DMS79 (cell line): ENCODE results near the gene RAB11FIP3.
A peak's percentile ranks its signal among the peaks of the same experiment; 100 is the strongest.

Experiments
- DNase-seq: peaks from one replicate; lab custom pipeline; 2025; lab: John Stamatoyannopoulos, UW

The RAB11FIP3 gene

DNA sequence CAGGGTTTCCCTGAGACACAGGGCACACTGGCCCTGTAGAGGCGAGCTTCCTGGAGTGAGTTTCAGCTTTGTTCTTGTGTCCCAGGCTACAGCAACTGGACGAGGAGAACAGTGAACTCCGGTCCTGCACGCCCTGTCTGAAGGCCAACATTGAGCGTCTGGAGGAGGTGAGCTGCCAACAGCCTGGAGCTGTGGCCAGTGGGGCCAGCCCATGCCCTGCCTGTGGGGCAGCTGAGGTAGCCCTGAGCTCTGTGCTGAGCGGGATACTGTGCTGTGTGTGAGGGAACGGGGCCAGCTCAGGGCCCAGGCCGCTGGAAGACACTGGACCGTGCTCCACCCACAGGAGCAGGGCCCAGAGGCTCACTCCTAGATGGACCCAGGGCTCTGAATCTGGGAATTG, 93.4 kb downstream of the RAB11FIP3 start:
- no peak for DNase-seq

DNA sequence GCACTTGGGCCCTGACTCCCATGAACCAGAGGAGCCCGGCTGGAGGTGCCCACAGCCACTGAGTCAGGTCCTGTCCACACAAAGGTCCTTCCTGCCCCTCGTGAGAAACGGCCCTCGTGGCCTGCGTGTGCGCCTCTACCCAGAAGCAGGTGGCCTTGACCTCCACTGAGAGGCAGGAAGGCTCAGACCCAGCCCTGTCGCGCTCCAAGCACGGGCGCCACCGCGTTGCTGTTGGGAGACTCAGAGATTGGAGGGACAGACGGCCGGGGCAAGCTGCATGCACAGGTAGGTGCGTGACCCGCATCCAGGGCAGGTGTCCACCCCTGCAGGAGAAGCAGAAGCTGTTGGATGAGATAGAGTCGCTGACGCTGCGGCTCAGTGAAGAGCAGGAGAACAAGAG, 94.0 kb downstream of the RAB11FIP3 start:
- DNase-seq = no peak

DNA sequence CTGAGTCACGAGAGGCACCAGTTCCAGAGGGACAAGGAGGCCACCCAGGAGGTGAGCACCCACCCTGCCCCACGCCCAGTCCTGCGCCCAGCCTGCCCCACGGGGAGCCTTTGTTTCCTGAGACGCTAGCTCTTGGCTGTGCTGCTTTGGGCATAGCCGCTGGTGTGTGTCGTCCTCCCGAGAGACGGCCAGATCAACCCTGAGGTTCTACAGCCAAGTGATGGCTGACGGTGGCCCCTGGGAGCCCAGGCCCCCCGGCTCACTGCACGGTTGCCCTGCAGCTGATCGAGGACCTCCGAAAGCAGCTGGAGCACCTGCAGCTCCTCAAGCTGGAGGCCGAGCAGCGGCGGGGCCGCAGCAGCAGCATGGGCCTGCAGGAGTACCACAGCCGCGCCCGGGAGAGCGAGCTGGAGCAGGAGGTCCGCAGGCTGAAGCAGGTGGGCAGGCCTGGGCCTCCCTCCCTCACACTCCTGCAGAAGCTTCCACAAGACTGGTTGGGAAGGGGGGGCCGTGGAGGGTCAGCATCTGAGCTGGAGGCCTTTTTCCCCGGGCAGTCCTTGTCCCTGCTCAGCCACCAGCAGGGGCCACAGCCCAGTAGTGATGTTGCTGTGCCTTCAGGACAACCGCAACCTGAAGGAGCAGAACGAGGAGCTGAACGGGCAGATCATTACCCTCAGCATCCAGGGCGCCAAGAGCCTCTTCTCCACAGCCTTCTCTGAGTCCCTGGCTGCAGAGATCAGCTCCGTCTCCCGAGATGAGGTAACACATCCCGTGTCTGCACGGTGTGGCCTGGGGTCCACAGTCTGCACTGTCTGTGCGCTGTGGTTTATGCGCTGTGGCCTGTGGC, 94.6 kb downstream of the RAB11FIP3 start:
- DNase-seq = no peak

DNA sequence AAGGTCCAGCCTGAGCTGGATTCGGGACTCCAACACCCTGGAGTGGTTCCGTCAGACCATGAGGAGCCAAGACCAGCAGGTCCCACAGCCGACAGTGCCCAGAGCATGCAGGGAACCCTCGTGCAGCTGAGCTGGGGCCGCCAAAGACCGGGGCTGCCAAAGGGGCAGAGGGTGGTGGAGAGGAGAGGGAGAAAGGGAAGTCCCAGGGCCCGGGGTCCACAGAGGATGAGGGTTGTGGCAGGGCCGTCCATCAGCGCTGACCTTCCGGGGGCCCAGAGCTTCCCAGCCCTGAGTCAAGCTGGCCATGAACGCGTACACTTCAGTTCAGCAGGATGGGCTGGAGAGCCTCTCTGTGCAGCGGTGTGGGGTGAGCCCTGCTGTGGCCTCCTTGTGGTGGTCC, 95.4 kb downstream of the RAB11FIP3 start:
- DNase-seq = no peak

DNA sequence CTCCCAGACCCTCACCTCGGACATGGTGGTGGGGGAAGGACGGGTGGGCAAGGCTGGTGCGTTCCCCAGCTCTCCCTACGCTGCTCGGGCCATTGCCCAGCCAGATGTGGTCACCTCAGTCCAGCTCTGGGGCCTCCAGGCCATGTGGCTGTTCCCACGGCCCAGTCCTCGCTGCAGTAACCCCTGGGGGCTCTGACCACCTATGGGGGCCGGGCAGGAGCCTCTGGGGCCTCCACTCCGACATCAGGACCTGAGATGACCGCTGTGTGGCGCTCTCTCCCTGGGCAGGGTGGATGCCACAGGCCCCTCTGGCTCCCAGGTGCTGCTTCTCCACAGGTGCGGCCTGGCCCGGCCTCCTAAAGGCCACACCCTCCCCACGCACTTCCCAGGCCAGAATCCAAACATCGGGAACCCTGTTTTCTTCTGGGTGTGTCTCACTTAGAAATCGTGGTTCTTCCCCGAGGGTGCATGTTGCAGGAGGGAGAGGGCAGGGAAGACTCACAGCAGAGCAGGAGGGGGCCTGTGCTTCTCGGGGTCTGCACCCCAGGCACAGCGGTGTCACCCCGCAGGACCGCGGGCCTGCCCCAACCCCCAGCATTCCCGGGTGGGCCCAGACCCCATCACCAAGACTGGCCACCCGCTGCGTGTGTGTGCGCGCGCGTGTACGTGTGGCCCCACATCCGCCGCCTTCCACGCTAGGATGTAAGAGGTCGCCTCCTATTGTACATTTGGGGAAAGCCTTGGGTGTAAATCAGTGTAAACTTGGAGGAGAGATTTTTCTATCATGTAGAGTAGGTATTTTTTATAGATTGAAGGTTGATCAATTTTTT, 96.1 kb downstream of the RAB11FIP3 start:
- no peak for DNase-seq

DNA sequence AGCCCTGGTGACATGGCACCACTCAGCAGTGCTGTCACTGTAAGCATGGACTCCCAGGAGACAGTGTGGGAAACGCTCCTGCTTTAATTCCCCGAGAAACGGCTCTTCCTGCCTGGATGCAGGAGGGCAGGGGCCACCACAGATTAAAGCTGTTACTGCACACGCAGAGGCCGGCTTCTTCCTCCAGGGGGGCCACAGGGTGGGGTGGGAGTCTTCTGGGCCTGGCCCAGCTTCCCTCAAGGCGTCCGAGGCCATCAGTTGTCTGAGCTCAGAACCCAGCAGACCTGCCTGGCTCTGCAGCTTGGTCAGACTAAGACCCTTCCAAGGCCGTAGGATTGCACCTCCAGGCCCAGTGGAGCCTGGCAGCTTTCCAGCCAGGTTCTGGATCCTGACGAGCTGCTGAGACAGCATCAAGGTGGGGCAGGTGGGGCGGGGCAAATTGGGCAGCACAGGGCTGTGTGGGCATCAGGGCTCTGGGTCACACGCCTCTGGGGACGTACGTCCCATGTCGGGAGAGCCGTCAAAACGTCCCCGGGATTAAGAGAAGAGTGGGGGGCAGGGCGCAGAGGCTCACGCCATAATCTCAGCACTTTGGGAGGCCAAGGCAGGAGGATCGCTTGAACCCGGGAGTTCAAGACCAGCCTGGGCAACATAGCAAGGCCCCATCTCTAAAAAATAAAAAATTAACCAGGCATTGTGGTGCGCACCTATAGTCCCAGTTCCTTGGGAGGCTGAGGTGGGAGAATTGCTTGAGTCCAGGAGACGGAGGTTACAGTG, 97.1 kb downstream of the RAB11FIP3 start:
- DNase-seq = no peak

DNA sequence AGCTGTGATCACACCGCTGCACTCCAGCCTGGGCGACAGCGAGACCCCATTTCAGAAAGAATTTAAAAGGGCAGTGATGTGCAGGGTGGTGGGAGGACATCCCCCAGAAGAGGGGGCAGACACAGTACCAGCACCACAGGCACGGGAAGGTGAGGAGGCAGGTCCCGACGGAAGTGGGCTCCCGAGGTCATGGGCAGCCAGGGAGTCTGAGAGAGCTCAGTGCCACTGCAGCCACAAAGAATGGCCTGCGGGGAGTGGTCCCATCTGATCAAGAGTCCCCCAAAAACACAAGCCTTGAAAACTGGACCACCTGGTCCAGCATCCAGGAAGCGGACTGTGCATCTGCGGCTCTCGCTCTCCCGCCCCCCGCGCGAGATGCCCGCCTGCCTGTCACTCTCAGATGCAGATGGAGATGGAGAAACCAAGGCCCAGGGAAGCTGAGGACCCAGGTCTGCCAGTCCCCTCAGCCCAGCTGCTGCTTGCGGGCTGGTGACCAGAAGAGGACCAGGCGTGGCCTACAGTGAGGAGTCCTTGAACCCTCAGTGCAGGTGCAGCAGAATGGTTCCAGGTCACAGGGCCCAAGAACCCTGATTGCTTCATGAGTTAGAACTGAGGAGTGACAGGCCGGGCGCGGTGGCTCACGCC, 97.8 kb downstream of the RAB11FIP3 start:
- no peak for DNase-seq

DNA sequence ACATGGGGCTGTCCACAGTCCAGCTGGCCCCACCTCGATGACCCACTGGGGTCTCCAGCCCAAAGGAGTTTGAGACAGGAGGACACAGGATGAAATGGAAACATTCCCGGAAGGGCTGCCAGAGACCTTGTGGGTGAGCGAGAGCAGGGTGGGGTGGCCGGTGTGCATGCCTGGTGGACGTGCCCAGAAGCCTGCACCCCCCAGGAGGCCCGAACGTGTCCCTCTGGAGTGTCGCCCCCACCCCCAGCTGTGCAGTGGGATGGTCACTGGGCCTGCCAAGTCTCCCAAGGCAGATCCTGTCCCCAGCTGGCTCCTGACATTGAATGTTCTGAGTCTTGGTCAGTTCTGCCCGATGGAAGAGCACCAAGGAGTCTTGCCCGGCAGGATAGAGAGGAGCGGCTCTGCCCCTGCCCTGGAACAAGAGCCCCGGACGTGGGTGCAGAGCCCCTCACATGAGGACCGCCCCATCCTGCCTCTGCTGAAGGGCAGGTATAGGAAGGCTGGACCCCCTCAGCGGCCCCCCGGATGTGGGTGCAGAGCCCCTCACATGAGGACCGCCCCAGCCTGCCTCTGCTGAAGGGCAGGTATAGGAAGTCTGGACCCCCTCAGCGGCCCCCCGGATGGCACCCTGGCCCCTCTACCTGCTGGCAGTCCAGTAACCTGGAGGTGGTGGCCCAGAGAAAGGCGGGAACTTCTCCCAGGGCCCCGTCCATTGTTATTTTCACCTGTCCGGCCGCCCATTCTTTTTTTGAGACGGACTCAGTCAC, 99.0 kb downstream of the RAB11FIP3 start:
- no peak for DNase-seq

DNA sequence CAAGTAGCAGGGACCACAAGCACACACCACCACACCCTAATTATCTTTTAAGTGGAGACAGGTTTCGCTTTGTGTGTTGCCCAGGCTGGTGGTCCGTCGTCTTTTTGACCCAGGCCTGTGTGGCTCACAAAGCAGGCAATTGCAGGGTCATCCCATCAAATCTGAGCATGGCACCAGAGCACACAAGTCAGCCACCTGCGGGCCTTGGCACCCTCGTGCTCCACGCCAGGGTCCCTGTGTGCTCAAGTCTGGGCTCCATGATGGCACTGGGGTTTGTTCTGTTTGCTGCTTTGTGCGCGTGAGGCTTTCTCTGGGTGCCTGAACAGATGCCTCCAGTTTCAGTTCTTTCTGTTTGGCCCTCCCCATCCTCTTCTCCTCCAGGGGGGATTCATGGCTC, 99.7 kb downstream of the RAB11FIP3 start:
- DNase-seq = no peak

DNA sequence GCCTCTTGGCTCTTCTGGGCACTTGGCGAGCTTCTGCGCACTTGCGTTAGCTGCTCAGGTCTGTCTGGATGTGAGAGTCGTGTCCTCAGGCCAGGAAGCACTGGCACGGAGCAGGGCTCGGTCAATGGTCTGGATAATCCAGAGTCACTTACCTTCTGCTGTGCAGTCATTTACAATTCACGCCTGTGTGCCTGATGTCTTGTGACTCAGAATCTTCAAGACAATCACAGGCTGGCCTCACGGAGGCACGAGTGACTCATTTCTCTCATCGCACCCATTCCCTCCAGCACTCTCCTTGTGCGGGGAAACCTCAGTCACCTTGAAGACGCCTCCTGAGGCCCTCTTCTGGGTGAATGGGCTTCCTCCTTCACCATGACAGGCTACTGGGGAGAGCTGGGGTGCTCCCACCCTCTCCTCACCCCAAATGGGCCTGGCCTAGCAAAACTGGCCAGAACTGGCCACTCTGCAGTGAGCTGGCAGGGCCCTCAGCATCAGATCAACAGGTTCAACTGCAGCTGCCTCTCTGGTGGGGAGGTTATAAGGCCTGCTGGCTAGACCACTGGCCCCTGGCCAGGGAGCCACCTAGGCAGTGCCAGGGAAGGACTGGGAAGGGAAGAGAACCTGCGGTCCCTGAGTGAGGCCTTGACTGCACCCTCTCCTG, 100.2 kb downstream of the RAB11FIP3 start:
- DNase-seq = peak; percentile 6

DNA sequence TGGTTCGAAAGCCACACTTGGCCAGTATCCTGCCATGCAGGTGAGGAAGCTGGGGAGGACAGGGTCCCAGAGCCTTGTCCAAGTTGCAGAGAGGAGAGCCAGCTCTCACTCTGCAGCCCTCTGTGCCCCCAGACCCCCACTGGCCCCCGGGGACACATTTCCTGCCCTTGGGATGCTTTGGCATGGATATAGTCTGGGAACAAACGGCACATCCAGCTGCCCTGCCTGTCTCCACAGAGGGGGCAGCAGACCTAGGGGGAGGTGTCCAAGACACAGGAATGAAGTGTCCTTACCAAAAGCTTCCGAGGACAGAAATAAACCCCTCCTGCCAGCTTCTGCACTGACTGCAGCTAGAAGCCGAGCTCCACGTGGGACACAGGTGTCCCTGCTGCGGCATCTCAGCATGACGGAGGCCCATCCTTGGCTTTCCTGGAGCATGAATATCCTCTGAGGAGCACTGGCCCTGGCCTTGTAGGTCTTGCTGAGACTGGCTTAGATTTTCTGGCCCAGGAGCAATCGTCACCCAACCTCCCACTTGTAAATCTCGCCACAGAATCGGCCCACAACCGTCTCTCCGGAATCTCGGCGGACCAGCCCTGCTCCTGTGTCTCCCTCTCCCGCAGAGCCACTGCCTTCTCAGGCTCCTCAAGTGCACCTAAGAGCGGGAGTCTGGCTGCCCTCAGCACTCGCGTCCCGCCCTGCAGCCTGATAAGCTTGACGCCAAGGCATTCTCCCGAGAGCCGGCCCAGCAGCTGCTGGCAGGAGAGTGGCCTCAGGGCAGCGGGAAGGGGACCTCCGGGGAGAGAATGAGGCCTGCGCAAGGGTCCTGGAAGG, 100.9 kb downstream of the RAB11FIP3 start:
- peak; percentile 53 for DNase-seq

DNA sequence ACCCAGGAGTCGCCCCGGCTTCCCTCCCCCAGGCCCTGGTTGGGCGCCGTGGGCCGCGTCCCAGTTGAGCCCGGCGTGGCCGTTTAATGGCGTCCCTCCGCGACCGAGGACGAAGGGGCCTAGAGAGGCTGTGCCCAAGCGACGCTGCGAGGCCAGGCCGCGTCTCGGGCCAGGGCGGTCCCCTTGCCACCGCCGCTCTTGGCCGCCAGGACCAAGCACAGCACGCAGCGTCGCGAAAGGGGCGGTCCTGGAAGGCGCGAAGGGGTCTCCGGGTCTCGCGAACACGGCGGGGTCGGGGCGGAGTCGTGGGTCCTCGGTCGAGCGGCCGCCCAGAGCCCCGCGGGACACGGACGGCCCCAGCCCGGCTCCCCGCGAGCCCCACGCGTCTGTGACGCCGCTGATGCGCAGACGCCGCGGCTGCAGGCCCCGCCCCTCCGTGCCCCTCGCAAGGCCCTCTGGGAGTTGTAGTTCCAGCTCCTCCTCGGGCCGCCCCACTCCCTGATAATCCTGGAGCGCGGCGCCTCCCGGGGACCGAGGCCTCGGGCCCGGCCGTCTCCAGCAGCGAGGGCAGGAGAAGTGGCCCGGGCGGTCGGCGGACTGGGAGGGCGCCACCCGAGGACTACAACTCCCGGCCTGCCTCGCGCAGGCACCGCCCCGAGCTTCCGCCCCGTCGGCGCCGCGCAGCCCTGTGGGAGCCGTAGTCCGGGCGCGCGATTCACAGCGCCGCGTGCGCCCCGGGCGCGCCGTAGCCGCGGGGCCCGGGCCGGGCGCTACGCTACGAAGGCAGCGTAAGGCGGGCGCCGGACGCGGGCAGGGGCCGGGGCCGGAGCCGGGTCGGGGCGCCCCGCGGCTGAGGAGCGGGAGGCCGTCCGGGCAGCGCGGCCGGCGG, 101.8 kb downstream of the RAB11FIP3 start, which contains the start of gene CAPN15:
Gene CAPN15 (plus strand): TSS at position 698 of the 889 bp plus-strand sequence. CDS start 19,127 bp downstream, outside the sequence.
- DNase-seq = peak; percentile 82

DNA sequence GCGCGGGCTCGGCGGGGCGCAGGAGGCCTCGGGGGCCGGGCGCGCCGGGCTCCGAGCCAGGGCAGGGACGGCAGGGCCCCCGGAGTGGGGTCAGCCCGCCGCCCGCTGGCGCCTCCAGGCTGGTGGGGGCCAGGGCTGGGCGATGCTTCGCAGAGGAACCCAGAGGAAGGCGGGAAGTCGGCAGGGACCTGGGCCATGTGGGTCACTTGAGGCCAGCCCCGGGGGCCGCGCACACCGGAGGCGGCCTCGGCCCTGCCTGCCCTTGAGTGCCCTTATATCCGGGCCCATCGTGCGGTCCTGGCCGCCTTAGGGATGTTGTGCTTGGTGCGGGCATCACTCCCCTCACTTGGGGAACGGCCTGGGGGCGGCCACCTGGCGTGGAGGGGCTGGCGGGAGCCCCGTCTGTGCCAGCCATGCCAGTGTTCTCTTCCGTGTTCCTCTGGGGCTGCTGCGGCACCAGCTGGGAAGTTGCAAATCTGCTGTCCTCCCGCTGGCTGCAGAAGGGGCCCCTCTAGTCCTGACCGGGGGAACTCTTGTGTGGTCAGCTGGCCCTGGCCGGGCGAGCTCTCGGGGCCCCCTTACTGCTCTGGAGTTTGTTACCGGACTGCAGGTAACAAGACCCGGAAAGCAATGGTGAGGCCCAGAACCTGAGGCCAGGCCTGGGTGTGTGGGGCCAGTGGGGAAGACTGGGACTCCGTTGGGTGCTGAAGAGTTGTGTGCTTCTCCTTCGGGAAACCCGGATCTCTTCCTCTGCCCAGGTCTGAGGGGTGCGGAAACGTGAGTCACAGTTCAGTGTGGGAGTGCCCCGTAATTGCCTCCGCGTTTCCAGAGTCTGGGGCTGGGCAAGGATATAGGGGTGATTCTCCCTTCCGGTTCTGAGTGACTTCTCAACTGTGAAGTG, 102.9 kb downstream of the RAB11FIP3 start:
- no peak for DNase-seq

DNA sequence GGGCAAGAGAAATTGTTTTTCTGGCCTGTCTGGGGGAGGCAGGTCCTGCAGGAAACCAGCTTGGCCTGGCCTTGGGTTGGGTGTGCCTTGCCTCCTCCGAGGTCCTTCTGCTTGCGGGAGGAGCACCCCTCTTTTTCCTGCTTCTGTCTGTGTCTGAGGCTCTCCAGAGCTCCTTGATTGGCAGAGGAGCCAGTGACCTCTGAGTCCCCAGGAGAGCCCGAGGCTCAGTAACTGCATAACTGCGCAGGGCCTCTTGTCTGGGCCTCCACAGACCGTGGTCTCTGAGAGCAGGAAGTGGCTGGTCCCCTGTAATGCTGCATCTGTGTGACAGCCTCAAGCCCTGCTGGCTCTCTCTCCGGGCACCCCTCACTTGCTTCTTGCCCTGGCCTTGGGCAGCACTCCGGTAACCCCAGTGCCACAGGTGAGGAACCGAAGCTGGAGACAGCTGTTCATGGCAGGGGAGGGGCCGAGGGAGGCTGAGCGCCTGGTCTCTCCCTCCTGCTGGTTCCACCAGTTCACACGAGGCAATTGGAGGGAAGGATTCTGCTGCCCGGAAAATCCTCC, 103.6 kb downstream of the RAB11FIP3 start:
- no peak for DNase-seq

DNA sequence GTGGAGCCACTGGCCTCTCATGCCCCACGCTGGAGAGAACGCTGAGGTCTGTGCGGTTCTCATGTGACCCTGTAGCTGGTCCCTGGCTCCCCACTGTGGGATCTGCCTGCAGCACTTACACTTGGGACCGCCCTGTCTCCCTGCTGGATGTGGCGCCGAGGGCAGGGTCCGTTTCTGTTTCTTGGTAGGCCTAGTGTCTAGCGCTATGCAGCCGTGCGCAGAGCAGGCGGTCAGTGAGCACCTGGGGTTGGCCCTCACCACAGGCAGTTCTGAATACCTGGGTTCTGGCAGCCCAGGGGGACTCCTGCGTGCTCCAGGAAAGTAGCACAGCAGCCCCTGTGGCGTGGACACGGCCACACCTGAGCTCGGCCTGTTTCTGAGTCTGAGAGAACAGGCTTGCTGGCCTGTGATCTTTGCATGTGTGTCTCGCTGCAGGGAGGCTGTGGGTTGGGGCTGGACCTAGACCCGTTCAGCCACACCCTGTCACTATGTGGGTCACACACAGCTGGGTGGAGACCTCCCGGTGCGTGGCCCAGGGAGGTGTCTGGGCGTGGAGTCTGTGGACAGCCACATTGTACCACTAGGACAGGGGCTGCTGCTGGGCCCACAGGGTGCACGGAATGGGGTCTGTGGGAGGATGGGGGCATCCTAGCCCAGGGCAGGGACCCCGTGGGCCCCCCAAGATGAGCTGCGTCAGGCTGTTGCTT, 104.8 kb downstream of the RAB11FIP3 start:
- no peak for DNase-seq

DNA sequence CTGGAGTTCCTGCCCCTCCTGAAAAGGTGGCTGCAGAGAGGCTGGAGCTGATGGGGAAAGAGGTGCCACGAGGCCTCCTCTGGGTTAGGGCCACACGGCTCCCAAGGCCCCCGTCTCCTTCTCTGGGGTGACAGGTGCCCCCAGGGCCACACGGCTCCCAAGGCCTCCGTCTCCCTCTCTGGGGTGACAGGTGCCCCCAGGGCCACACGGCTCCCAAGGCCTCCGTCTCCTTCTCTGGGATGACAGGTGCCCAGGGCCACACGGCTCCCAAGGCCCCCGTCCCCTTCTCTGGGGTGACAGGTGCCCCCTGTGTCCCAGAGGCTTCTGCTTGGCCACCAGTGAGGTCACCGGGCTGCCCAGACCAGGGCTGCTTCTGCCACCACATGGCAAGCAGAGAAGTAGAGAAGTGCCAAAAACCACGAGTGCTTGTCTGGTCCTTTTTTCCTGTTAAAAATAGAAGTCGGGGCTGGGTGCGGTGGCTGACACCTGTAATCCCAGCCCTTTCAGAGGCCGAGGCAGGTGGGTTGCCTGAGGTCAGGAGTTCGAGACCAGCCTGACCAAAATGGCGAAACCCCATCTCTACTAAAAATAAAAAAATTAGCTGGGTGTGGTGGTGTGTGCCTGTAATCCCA, 106.2 kb downstream of the RAB11FIP3 start:
- DNase-seq = no peak
